ENCODE measurements around the gene STK25. TPM values are rescaled to one million over a fixed set of nuclear protein-coding genes. Genes with fewer than 3 reads are reported as not detected.

The STK25 gene
- total RNA-seq, 1 donor from 2014 or later = 316 TPM

DNA sequence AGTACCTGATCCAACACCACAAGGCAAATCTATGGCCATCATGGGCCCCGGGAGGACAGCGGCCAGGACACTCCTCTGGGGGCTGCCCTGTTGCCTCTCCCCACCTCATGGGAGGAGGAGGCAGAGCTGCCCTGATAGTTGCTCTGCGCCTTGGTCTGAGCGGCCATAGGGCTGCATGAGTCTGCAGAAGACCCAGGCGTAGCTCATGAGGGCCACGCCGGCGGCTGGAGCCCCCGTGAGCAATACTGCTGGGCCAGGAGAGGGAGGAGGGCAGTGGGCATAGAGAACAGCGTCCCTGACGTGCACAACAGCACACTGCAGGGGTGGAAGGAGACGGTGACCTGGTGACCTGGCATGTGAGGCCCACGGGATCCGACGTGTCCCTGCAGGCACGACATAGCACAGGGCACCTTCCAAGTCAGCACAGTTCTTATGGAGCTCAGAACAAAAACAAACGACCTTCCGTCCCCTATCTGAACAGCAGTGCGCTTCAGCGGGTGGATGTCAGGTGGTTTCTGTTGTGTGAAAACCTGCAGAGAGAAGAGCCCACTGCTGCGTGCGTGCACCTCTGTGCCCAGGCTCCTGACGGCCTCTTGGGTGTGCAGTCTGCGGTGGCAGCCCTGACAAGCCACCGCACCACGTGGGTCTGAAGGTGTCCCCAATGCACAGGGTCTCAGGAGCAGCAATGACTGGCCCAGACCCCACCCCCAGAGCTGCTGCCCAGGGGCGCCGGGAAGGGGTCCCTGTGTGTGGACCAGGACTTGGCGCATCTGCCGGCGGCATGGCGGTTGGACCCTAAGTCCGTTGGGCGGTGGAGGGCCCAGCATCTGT is 13.0 kb downstream of the STK25 start:
- DNase-seq (ENCODE audit: low read depth) = no peak
- H3K4me3 ChIP-seq (ENCODE audit: low read depth, low read length) = no peak overlapping the region
- no peaks in the 10 kb centered on the region for H3K27me3 ChIP-seq (ENCODE audit: control insufficient read depth, insufficient read depth, low read length)
- TF ChIP-seq, protein P1, sequence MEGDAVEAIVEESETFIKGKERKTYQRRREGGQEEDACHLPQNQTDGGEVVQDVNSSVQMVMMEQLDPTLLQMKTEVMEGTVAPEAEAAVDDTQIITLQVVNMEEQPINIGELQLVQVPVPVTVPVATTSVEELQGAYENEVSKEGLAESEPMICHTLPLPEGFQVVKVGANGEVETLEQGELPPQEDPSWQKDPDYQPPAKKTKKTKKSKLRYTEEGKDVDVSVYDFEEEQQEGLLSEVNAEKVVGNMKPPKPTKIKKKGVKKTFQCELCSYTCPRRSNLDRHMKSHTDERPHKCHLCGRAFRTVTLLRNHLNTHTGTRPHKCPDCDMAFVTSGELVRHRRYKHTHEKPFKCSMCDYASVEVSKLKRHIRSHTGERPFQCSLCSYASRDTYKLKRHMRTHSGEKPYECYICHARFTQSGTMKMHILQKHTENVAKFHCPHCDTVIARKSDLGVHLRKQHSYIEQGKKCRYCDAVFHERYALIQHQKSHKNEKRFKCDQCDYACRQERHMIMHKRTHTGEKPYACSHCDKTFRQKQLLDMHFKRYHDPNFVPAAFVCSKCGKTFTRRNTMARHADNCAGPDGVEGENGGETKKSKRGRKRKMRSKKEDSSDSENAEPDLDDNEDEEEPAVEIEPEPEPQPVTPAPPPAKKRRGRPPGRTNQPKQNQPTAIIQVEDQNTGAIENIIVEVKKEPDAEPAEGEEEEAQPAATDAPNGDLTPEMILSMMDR (IDR thresholded peaks at IDR 0.05; ENCODE audit: insufficient read depth, low read length, poor library complexity, severe bottlenecking) = no peak
- H3K36me3 ChIP-seq (ENCODE audit: control insufficient read depth, insufficient read depth, low read length) = peaks cover 2% of the 10 kb centered on the region

DNA sequence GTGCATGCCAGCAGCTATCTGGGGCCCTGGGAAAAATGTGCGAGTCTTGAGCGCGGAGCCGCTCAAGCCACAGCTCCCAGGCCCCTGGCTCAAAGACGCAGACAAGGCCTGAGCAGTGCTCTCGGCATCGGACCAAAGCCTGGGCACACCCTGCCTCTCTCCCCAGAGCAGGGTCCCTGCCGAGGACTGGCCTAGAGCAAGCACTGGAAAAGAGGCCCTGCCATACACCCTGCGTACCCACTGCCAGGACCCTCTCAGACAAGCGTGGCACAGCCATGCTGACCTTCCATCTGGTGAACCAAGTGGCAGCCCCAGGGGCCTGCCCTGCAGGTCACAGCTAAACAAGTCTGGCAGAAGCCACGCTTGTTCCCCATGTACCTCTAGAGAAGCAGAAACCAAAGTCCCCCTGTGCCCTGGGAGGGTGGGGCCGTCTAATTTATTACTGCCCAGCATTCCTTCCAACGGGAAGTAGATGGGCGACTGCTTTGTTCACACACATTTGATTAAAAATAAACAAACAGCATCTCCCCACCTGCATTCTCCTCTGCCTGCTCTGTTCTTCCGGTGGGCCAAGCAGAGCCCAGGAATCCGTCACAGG is 14.0 kb downstream of the STK25 start:
- H3K27me3 ChIP-seq (ENCODE audit: control insufficient read depth, insufficient read depth, low read length) = no peaks in the 10 kb centered on the region
- no peak overlapping the region for H3K4me3 ChIP-seq (ENCODE audit: low read depth, low read length)
- H3K36me3 ChIP-seq (ENCODE audit: control insufficient read depth, insufficient read depth, low read length) = peaks cover 1% of the 10 kb centered on the region
- TF ChIP-seq, protein P1 (IDR thresholded peaks at IDR 0.05; ENCODE audit: insufficient read depth, low read length, poor library complexity, severe bottlenecking) = no peak
- DNase-seq (ENCODE audit: low read depth) = no peak

DNA sequence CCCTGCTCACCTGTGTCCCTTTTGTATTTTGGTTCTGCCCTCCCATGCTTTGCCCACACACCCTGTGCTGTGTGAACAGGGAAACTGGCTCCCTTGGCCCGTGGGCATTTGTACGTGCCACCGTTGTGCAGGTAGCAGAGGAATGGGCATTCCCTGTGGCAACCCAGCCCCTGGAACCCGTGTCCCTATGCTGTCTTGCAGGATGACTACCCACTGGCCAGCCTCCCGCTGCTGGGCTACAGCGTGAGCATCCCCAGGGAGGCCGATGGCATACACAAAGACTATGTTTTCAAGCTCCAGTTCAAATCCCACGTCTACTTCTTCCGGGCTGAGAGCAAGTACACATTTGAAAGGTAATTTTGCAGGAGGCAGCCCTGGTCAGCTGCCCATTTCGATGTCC is 15.3 kb downstream of the STK25 start:
- H3K4me3 ChIP-seq (ENCODE audit: low read depth, low read length) = no peak overlapping the region
- DNase-seq (ENCODE audit: low read depth) = no peak
- TF ChIP-seq, protein P1 (IDR thresholded peaks at IDR 0.05; ENCODE audit: insufficient read depth, low read length, poor library complexity, severe bottlenecking) = no peak
- no peaks in the 10 kb centered on the region for H3K27me3 ChIP-seq (ENCODE audit: control insufficient read depth, insufficient read depth, low read length)
- peaks cover 1% of the 10 kb centered on the region for H3K36me3 ChIP-seq (ENCODE audit: control insufficient read depth, insufficient read depth, low read length)

DNA sequence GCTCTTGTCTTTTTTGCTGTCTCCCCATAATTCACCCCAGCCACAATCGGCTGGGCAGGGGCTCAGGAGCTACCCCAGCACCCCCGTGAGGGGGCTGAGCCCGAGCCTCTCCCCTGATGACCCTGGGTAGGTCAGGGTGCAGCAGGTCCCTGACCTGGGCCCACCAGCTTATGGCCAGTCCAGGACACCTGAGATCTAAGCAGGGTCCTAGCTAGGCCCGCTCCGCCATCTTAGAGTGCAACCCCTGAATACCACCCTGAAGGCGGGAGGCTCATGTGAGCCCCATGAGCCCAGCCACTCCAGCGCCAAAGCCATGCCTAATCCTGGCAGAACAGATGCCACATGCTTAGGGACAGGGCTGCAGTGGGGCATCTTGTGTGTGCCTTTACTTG is 16.2 kb downstream of the STK25 start:
- peaks cover 1% of the 10 kb centered on the region for H3K36me3 ChIP-seq (ENCODE audit: control insufficient read depth, insufficient read depth, low read length)
- DNase-seq (ENCODE audit: low read depth) = no peak
- no peaks in the 10 kb centered on the region for H3K27me3 ChIP-seq (ENCODE audit: control insufficient read depth, insufficient read depth, low read length)
- H3K4me3 ChIP-seq (ENCODE audit: low read depth, low read length) = no peak overlapping the region
- TF ChIP-seq, protein P1 (IDR thresholded peaks at IDR 0.05; ENCODE audit: insufficient read depth, low read length, poor library complexity, severe bottlenecking) = no peak

DNA sequence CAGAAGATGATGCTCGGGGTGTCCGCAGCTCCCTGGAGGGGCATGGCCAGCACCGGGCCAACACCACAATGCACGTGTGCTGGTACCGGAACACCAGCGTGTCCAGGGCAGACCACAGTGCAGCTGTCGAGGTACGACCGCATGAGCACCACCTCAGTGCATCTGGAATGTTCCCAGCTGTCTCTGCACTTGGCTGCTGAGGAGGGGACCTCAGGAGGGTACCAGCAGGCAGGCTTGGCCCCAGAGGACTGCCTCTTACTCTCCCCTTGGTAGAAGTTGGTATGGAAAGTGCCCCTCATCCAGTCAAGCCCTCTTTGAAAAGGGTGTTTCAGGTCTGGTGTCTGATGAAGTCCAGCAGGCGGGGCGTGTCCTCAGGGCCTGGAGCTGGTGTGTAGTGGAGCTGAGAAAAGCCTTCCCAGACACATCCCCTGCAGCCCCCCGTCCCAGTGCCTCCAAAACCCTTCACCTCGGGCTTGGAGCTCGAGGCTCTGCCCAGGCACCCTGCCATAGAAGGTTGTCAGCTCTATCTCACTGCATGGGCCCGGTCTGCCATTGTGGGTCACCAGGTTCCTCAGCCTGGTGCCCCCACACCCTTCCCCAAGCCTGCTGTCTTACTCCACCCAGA is 16.7 kb downstream of the STK25 start:
- TF ChIP-seq, protein P1 (IDR thresholded peaks at IDR 0.05; ENCODE audit: insufficient read depth, low read length, poor library complexity, severe bottlenecking) = no peak
- H3K36me3 ChIP-seq (ENCODE audit: control insufficient read depth, insufficient read depth, low read length) = peaks cover 1% of the 10 kb centered on the region
- no peak for DNase-seq (ENCODE audit: low read depth)

More for the DNA sequence above, 16.7 kb downstream of the STK25 start:
- Histone ChIP-seq H3K27me3 (ENCODE audit: control insufficient read depth, insufficient read depth, low read length) (no peaks in the 10 kb centered on the region), H3K4me3 (ENCODE audit: low read depth, low read length) (no peak overlapping the region)

Data from kidney epithelial cell (primary cell).